GM18870 (cell line): Measurements from ENCODE around the gene SLC38A1.

Source experiments
- ATAC-seq: cut with Tn5 transposase; IDR thresholded peaks from one replicate; pipeline ENCODE4 v1.9.1; 2021; ENCODE audit warnings: moderate library complexity; ENCODE audit not compliant: unreplicated experiment

Gene SLC38A1

GRCh38 chr12:46144433-46144832 lies 124.4 kb downstream of the SLC38A1 start:
- no peak for ATAC-seq

- no peak for ATAC-seq
Measured at GRCh38 chr12:46136249-46136648, 132.6 kb downstream of the SLC38A1 start.

GRCh38 chr12:46135750-46136149 lies 133.1 kb downstream of the SLC38A1 start:
- no peak for ATAC-seq

GRCh38 chr12:46134852-46135251 lies 134.0 kb downstream of the SLC38A1 start:
- no peak for ATAC-seq

- no peak for ATAC-seq
Measured at GRCh38 chr12:46134205-46134811, 134.5 kb downstream of the SLC38A1 start.

- no peak for ATAC-seq
Measured at GRCh38 chr12:46133751-46134150, 135.1 kb downstream of the SLC38A1 start.
